ENCODE results near the gene TNRC6B. TPM values are rescaled to one million over a fixed set of nuclear protein-coding genes. Genes with fewer than 3 reads are reported as not detected.

Gene TNRC6B
- total RNA-seq, 4 donors from 2014 or later, result 10.5 to 76.0 (median 37.2) TPM

GRCh38 chr22:40334060-40334459, 156.3 kb downstream of the TNRC6B start:
- no peaks in the 10 kb centered on the region for H3K36me3 ChIP-seq
- no peaks in the 10 kb centered on the region for H3K4me1 ChIP-seq
- intact Hi-C loops (cut with DNase I; ENCODE audit: low total_unique reads), result no loop called here
- H3K4me3 ChIP-seq, result no peak overlapping the region
- H3K9me3 ChIP-seq, result no peaks in the 10 kb centered on the region
- no peaks in the 10 kb centered on the region for H3K27me3 ChIP-seq
- H3K27ac ChIP-seq, result no peak overlapping the region
- no peak for DNase-seq
- TF ChIP-seq POLR2A (IDR thresholded peaks at IDR 0.05), result no peak
- TF ChIP-seq CTCF (IDR thresholded peaks at IDR 0.05), result no peak

- Histone ChIP-seq H3K36me3 (no peaks in the 10 kb centered on the region), H3K27me3 (no peaks in the 10 kb centered on the region), H3K9me3 (no peaks in the 10 kb centered on the region), H3K4me1 (no peaks in the 10 kb centered on the region), H3K27ac (no peak overlapping the region), H3K4me3 (no peak overlapping the region)
- DNase-seq, result no peak
- TF ChIP-seq CTCF (IDR thresholded peaks at IDR 0.05) (no peak), POLR2A (IDR thresholded peaks at IDR 0.05) (no peak)
- intact Hi-C loops (cut with DNase I; ENCODE audit: low total_unique reads), result no loop called here
Observed at GRCh38 chr22:40334899-40335298, 157.2 kb downstream of the TNRC6B start.

- DNase-seq, result no peak
- H3K36me3 ChIP-seq, result no peaks in the 10 kb centered on the region
- H3K9me3 ChIP-seq, result no peaks in the 10 kb centered on the region
- no peak overlapping the region for H3K27ac ChIP-seq
- no peaks in the 10 kb centered on the region for H3K27me3 ChIP-seq
- H3K4me1 ChIP-seq, result no peaks in the 10 kb centered on the region
- no peak overlapping the region for H3K4me3 ChIP-seq
- intact Hi-C loops (cut with DNase I; ENCODE audit: low total_unique reads), result no loop called here
- TF ChIP-seq POLR2A (IDR thresholded peaks at IDR 0.05) (no peak), CTCF (IDR thresholded peaks at IDR 0.05) (no peak)
Observed at GRCh38 chr22:40335358-40335757, 157.6 kb downstream of the TNRC6B start.

- Histone ChIP-seq H3K4me1 (no peaks in the 10 kb centered on the region), H3K36me3 (no peaks in the 10 kb centered on the region), H3K9me3 (no peaks in the 10 kb centered on the region), H3K27ac (no peak overlapping the region), H3K4me3 (no peak overlapping the region), H3K27me3 (no peaks in the 10 kb centered on the region)
- TF ChIP-seq CTCF (IDR thresholded peaks at IDR 0.05) (no peak), POLR2A (IDR thresholded peaks at IDR 0.05) (no peak)
- intact Hi-C loops (cut with DNase I; ENCODE audit: low total_unique reads), result no loop called here
- no peak for DNase-seq
Observed at GRCh38 chr22:40340044-40340443, 162.3 kb downstream of the TNRC6B start.

- Histone ChIP-seq H3K27me3 (no peaks in the 10 kb centered on the region), H3K4me1 (no peaks in the 10 kb centered on the region), H3K9me3 (no peaks in the 10 kb centered on the region), H3K27ac (no peak overlapping the region), H3K36me3 (no peaks in the 10 kb centered on the region), H3K4me3 (no peak overlapping the region)
- intact Hi-C loops (cut with DNase I; ENCODE audit: low total_unique reads), result no loop called here
- DNase-seq, result no peak
- TF ChIP-seq CTCF (IDR thresholded peaks at IDR 0.05) (no peak), POLR2A (IDR thresholded peaks at IDR 0.05) (no peak)
Observed at GRCh38 chr22:40341604-40342003, 163.9 kb downstream of the TNRC6B start.
